OCI-LY1 (cell line): Measurements from ENCODE around the gene ADCYAP1R1.

ENCODE experiments used
- CTCF ChIP-seq: fragments of 200-600 bp; sonication (generic), shearing (Covaris generic); IDR thresholded peaks from 2 replicates; pipeline ENCODE4 v1.5.1; 2017; ENCODE audit warnings: mild to moderate bottlenecking, antibody characterized with exemption, low read length, moderate library complexity, mixed read lengths
- EZH2 ChIP-seq: fragments of 200-600 bp; sonication (generic), shearing (Covaris generic); IDR thresholded peaks from 2 replicates; pipeline ENCODE4 v1.8.0; 2017; ENCODE audit warnings: borderline replicate concordance, mixed run types, mild to moderate bottlenecking, antibody characterized with exemption, low read length, moderate library complexity, mixed read lengths

- TF ChIP-seq CTCF (no peak), EZH2 (no peak)
Measured at GRCh38 chr7:31091924-31092434, 39.9 kb downstream of the ADCYAP1R1 start.
